Panc1 (cell line): ENCODE data around the gene KRTAP10-4.

Source experiments
- CTCF ChIP-seq: fragments of 450-650 bp; IDR thresholded peaks from 2 replicates; pipeline ENCODE4 v1.5.1; 2017; ENCODE audit warnings: mild to moderate bottlenecking
- REST ChIP-seq, 2 experiments: IDR thresholded peaks; 2 replicates each; pipeline ENCODE4 v1.6.1; 2011 to 2012; ENCODE audit warnings: low read depth in 2 of 2, control low read depth in 1 of 2, low read length in 1 of 2, mild to moderate bottlenecking in 1 of 2, moderate library complexity in 1 of 2; ENCODE audit not compliant: insufficient read depth in 1 of 2
- TCF7L2 ChIP-seq: IDR thresholded peaks from 2 replicates; pipeline ENCODE4 v1.6.1; 2011; ENCODE audit warnings: mild to moderate bottlenecking, low read depth, low read length, inconsistent platforms

- no peak for TF ChIP-seq REST (IDR thresholded peaks at IDR 0.05; ENCODE audit: insufficient read depth in 1 of 2, low read depth in 2 of 2, low read length in 1 of 2)
- no peak for TF ChIP-seq CTCF
- TF ChIP-seq TCF7L2, result no peak
Measured at GRCh38 chr21:44544566-44544965, 29.0 kb upstream of the KRTAP10-4 start.
